Effector memory CD8-positive, alpha-beta T cell (primary cell): ENCODE data around the gene STAC2.

ENCODE experiments used
- ATAC-seq: fragments of 150-1000 bp; cut with Tn5 transposase; replicated peaks from 2 replicates; pipeline ENCODE4 v1.10.0; 2021; ENCODE audit warnings: mild to moderate bottlenecking, moderate library complexity
- DNase-seq, 3 experiments: peaks; one replicate each; pipeline ENCODE4 v3.0.0; 2021
- H3K27ac Mint-ChIP-seq, 2 donors: one replicate each; pipeline ENCODE4 v1.8.0; 2022; ENCODE audit warnings: mild to moderate bottlenecking in 2 of 2, mixed read lengths in 2 of 2, moderate library complexity in 2 of 2
- H3K27me3 Mint-ChIP-seq, 2 donors: one replicate each; pipeline ENCODE4 v1.8.0; 2022; ENCODE audit warnings: mixed read lengths in 2 of 2
- H3K36me3 Mint-ChIP-seq: one replicate; pipeline ENCODE4 v1.8.0; 2022; ENCODE audit warnings: mild to moderate bottlenecking, moderate library complexity, mixed read lengths; ENCODE audit not compliant: insufficient read depth
- H3K4me1 Mint-ChIP-seq, 2 donors: one replicate each; pipeline ENCODE4 v1.8.0; 2022; ENCODE audit warnings: low read depth in 2 of 2, mixed read lengths in 2 of 2
- H3K4me3 Mint-ChIP-seq, 2 donors: one replicate each; pipeline ENCODE4 v1.8.0; 2022; ENCODE audit warnings: mild to moderate bottlenecking in 2 of 2, mixed read lengths in 2 of 2, moderate library complexity in 2 of 2
- H3K9me3 Mint-ChIP-seq, 2 donors: one replicate each; pipeline ENCODE4 v1.8.0; 2022; ENCODE audit warnings: mixed read lengths in 2 of 2

The STAC2 gene

DNA sequence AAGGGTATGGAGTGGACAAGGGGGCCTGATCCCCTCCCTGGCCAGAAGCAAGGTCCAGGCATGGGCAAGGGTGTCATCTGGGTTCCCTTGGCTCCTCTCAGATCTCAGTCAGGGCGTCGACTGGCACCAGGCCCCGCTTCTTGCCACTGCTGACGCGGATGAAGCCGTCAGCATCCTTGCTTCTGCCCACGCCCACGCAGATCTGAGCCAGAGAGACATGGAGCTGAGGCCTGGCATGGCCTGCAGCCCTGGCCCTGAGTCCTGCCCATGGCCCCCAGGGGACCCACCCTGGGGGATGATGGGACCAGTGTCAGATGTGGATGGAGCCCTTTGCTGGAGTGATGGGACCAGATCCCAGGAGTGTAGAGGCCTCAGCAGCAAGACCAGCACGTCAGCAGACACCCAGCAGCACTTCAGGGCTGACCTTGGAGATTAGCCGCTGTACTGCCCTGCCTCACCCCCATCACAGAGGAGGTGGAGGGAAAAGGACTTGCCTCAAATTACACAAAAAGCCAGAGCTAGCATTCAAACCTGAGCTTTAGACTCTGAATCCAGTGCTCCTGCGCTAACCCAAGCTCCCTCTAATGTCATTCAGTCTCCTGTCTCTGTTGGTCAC lies 13.4 kb downstream of the STAC2 start:
- no peak for ATAC-seq
- H3K27me3 Mint-ChIP-seq = peaks cover 13 to 53% of the 10 kb centered on the region in 2 donors

DNA sequence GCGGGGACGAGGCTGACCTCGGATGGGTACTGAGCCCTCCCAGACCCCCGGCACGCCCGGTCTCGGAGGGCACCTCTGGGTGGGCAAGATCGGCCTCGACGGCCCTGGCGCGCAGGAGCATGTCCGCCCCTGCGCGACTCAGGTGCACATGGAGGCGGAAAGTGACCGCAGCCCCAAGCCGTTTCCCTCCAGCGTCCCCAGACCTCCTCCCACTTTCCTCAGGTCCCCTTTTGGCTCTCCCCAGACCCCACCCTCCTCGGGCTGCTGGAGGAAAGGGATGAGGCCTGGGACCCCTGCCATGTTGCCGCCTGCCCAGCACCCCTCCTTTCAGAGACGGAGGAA lies 15.7 kb downstream of the STAC2 start:
- peak overlapping the region; percentile 66 to 68 for H3K4me3 Mint-ChIP-seq
- H3K27ac Mint-ChIP-seq = peak overlapping the region; percentile 69 to 77
- DNase-seq (no peak), ATAC-seq (no peak)
- peaks cover 12% of the 10 kb centered on the region for H3K36me3 Mint-ChIP-seq
- no peaks in the 10 kb centered on the region for H3K9me3 Mint-ChIP-seq
- peaks cover under 1 to 31% of the 10 kb centered on the region in 2 donors for H3K27me3 Mint-ChIP-seq
- peaks cover 15 to 23% of the 10 kb centered on the region in 2 donors for H3K4me1 Mint-ChIP-seq

More for the DNA sequence above, 13.4 kb downstream of the STAC2 start:
- DNase-seq = no peak
- Mint-ChIP-seq H3K27ac (no peak overlapping the region), H3K4me1 (peaks cover 13 to 20% of the 10 kb centered on the region in 2 donors), H3K9me3 (no peaks in the 10 kb centered on the region), H3K4me3 (no peak overlapping the region), H3K36me3 (peaks cover 2% of the 10 kb centered on the region)

DNA sequence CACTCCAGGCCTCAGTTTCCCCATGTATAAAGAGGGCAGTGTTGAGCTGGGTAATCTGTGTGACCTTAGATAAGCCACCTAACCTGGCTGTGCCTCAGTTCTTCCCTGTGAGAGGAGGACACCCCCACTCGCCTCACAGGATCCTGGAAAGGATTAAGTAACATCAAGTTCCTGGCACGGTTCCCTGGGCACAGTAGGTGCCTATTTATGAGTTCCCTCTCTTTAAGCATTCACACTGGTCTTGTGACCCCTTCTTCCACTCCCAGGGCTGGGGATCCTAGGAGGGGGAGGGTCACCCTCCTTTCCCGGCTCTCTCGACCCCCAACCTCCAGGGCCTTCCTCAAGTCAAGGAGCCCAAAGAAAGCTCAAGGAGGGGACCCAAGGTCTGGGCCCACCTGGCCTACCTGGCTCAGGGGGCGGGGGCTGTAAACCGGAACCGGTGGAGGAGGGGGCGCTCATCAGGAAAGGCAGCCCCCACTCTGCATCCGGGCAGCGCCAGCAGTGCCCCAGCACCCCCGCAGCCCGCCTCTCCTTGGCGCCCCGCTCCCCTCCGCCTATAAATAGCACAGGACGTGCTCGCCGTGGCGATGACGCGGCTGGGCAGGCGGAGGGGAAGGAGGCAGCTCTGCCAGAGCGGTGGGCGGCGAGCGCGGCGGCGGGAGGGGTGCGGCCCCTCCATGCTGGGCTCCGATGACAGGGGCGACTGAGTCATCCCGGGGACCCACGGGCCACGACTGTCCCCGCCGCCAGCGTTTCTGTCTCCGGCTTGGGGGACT lies 16.2 kb downstream of the STAC2 start:
- peak; percentile 59 to 63 (median 61) for DNase-seq
- peak overlapping the region; percentile 66 to 68 for H3K4me3 Mint-ChIP-seq
- no peaks in the 10 kb centered on the region for H3K9me3 Mint-ChIP-seq
- H3K27ac Mint-ChIP-seq = peak overlapping the region; percentile 69 to 77
- H3K36me3 Mint-ChIP-seq = peaks cover 17% of the 10 kb centered on the region
- H3K27me3 Mint-ChIP-seq = peaks cover 0 to 25% of the 10 kb centered on the region in 2 donors
- peak; percentile 84 for ATAC-seq
- H3K4me1 Mint-ChIP-seq = peaks cover 15 to 23% of the 10 kb centered on the region in 2 donors

DNA sequence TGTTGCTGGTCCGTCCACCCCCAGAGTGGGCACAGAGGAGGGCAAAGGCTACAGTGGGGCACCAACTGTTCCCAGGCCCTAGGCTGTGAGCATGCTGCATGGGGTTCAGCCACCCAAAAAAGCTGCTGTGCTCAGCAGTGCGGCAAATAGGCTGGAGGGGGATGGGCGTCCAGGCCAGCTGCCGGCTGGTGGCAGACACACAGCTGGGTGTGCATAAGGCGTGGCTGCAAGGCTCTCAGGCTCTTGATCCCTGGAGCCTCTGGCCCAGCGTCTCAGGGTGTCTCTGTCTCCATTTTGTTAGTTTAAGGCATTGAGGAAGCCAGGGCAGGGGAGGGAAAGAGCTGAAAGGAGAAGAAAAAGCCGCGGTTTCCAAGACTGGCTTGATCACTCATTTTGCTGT lies 16.9 kb downstream of the STAC2 start:
- Mint-ChIP-seq H3K36me3 (peaks cover 23% of the 10 kb centered on the region), H3K27ac (peak overlapping the region in 1 of 2 donors; percentile 77), H3K9me3 (no peaks in the 10 kb centered on the region), H3K27me3 (peaks cover 0 to 19% of the 10 kb centered on the region in 2 donors), H3K4me1 (peaks cover 15 to 23% of the 10 kb centered on the region in 2 donors), H3K4me3 (peak overlapping the region; percentile 44 to 68)
- peak; percentile 12 for ATAC-seq
- no peak for DNase-seq

DNA sequence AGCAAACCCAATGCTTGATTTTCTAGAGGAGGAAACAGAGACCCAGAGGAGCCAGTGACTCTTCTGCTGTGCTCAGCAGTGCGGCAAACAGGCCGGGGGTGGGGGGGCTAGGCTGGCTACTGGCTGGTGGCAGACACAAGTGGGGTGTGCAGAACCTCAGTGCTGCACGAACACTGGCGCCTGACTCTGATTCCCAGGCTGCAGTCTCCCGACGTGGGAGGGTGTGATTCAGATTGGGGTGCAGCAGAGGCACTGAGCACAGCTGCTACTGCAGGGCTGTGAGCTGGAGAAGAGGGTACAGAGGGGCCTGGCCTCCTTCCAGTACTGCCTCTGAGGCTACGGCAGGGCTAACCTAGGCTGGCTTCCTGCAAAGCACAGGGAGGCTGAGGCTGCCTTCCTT lies 17.6 kb downstream of the STAC2 start:
- no peak for DNase-seq
- no peak overlapping the region for H3K27ac Mint-ChIP-seq

DNA sequence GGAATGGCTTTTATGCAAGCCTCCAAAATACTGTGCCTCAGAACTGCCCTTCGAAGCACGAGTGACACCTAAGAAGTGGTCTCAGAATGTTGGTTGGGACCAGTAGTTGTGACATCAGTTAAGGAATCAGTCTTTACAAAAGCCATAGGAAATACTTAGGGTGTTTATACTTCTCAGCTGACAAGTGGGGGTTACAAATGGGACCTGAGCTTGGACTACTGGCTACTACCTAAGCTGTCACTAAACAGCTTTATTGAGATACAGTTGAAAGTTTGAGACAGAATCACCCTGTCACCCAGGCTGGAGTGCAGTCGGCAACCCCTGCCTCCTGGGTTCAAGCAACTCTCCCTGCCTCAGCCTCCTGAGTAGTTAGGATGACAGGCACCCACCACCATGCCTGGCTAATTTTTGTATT lies 20.6 kb downstream of the STAC2 start:
- no peak overlapping the region for H3K4me3 Mint-ChIP-seq
- H3K27me3 Mint-ChIP-seq = peaks cover 0 to 2% of the 10 kb centered on the region in 2 donors
- no peak overlapping the region for H3K27ac Mint-ChIP-seq
- ATAC-seq = no peak
- peaks cover 32 to 36% of the 10 kb centered on the region in 2 donors for H3K4me1 Mint-ChIP-seq
- H3K36me3 Mint-ChIP-seq = peaks cover 59% of the 10 kb centered on the region
- H3K9me3 Mint-ChIP-seq = no peaks in the 10 kb centered on the region
- no peak for DNase-seq

More for the DNA sequence above, 17.6 kb downstream of the STAC2 start:
- Mint-ChIP-seq H3K36me3 (peaks cover 31% of the 10 kb centered on the region), H3K9me3 (no peaks in the 10 kb centered on the region), H3K4me3 (no peak overlapping the region), H3K4me1 (peaks cover 18 to 23% of the 10 kb centered on the region in 2 donors), H3K27me3 (peaks cover 0 to 12% of the 10 kb centered on the region in 2 donors)
- no peak for ATAC-seq

DNA sequence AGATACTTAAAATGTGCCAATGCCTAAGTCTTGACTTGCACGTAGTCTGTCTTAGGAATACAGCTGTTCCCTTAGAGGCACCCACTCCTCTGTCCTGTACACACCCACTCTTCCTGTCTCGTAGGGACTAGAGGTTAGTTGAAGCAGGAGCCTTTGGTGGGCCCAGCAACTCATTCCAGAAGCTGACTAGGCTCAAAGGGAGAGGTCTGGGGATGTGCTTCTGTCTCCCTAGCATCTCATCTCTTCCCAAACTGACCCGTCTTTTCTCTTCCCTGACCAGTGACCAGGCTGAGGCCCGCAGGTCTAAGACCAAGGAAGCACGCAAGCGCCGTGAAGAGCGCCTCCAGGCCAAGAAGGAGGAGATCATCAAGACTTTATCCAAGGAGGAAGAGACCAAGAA lies 21.5 kb downstream of the STAC2 start:
- no peaks in the 10 kb centered on the region for H3K27me3 Mint-ChIP-seq
- no peak overlapping the region for H3K4me3 Mint-ChIP-seq
- ATAC-seq (no peak), DNase-seq (no peak)
- peaks cover 67% of the 10 kb centered on the region for H3K36me3 Mint-ChIP-seq
- H3K27ac Mint-ChIP-seq = peak overlapping the region; percentile 51 to 60
- peaks cover 35 to 37% of the 10 kb centered on the region in 2 donors for H3K4me1 Mint-ChIP-seq
- no peaks in the 10 kb centered on the region for H3K9me3 Mint-ChIP-seq

DNA sequence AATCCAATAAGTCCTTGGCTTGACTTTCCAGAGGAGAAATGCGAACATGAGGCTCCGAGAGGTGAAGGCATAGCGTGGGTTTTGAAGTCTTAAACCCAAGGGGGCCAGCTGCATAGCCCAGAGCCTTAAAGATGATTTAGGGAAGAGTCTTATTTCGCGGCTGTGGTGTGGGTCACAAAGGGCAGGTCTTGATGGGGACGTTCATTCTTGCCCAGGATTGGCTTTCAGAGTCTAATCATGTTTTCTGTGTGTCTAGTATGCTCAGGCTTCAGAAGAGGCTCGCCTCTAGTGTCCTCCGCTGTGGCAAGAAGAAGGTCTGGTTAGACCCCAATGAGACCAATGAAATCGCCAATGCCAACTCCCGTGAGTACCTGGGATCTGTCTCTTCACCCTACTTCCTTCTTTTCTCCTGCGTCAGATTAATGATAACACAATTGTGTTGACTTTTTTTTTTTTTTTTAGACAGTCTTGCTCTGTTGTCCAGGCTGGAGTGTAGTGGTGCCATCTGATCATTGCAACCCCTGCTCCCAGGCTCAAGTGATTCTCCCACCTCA lies 24.7 kb downstream of the STAC2 start:
- ATAC-seq (no peak), DNase-seq (no peak)
- Mint-ChIP-seq H3K4me1 (peaks cover 36 to 38% of the 10 kb centered on the region in 2 donors), H3K9me3 (no peaks in the 10 kb centered on the region), H3K27ac (peak overlapping the region; percentile 99 to 100), H3K27me3 (no peaks in the 10 kb centered on the region), H3K36me3 (peaks cover 67% of the 10 kb centered on the region), H3K4me3 (peak overlapping the region; percentile 93 to 98)

DNA sequence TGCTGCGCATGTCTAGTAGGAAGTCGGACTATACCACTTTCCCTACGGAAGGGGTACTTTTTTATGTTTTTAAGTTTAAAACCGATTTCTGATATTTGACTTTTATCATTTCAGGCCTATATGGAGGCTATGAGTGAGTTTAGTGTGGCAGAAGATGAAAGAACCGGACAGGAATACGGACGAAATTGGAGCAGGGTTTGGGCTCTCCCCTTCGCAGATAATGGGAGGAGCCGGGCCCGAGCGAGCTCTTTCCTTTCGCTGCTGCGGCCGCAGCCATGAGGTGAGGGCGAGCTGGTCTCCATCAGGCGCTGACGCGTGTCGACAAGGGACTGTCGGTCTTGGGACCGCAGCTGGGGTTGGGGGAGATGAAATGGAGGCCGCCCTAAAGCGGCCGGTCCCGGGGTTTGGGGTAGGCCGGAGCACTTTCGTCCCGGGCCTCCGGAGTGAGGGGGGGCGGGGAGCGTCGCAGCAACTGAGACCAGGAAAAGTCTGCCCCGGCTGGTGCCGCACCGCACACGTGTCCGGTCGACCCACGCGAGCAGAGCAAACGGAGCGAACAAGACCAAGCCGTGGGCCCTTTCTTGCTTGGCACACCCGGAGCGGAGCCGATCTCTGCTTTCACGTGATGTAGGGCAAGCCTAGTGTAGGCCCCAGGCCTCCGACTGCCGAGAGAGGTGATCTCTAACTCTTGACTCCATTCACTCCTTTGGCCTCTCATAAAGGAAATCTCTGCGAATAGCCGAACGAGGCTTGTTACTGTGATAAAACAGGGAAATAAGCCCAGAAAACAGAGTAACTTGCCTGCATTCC lies 25.5 kb downstream of the STAC2 start, which contains the start of gene RPL19:
TSS of gene RPL19 (plus strand) at position 214 of the 810 bp plus-strand sequence. CDS start at position 276, 62 bp downstream.
- H3K4me1 Mint-ChIP-seq = peaks cover 43 to 45% of the 10 kb centered on the region in 2 donors
- H3K27ac Mint-ChIP-seq = peak within 1 kb of the TSS; percentile 99 to 100

DNA sequence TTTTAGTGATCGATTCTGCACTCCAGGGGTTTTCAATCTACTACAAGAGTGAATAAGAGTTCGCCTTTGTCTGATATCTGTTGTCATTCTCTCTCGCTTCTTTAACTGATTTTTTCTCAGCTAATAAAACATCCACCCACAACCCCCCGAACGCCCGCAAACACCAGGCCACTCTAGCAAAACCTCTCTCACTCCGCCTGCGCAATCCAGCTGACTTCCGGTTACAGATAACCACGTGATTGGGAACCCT lies 26.0 kb downstream of the STAC2 start:
- peak in 2 of 3 experiments; percentile 79 to 81 for DNase-seq
- peak; percentile 67 for ATAC-seq
- H3K9me3 Mint-ChIP-seq = no peaks in the 10 kb centered on the region
- H3K4me1 Mint-ChIP-seq = peaks cover 47 to 49% of the 10 kb centered on the region in 2 donors
- peak overlapping the region; percentile 99 to 100 for H3K27ac Mint-ChIP-seq
- peak overlapping the region; percentile 93 to 98 for H3K4me3 Mint-ChIP-seq
- no peaks in the 10 kb centered on the region for H3K27me3 Mint-ChIP-seq
- peaks cover 60% of the 10 kb centered on the region for H3K36me3 Mint-ChIP-seq

More for the DNA sequence above, 25.5 kb downstream of the STAC2 start, which contains the start of gene RPL19:
- Mint-ChIP-seq H3K36me3 (peaks cover 65% of the 10 kb centered on the region), H3K27me3 (no peaks in the 10 kb centered on the region), H3K4me3 (peak within 1 kb of the TSS; percentile 93 to 98), H3K9me3 (no peaks in the 10 kb centered on the region)
- DNase-seq (peak; percentile 81 to 82 (median 82)), ATAC-seq (peak; percentile 77)

DNA sequence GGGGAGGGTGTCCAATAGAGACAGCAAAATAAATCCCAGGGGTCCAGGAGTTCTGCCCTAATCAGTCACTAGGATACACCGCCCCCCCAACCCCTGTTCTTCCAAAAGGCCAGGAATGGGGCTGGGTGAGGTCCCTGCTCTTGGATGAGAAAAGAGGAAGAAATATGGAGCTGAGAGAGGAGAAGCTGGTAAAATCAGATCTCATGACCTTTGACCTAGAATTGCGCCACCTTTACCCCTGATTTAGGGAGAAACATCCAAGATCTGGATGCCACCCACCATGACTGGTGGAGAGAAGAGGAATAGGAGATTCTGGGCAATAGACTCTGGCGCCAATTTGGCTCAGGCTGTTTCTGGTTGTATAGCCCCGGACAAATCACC lies 27.6 kb downstream of the STAC2 start:
- ATAC-seq (no peak), DNase-seq (no peak)
- peak overlapping the region; percentile 52 to 71 for H3K27ac Mint-ChIP-seq
- no peaks in the 10 kb centered on the region for H3K27me3 Mint-ChIP-seq
- H3K4me3 Mint-ChIP-seq = peak overlapping the region; percentile 83 to 93
- H3K4me1 Mint-ChIP-seq = peaks cover 52 to 56% of the 10 kb centered on the region in 2 donors
- peaks cover 49% of the 10 kb centered on the region for H3K36me3 Mint-ChIP-seq
- no peaks in the 10 kb centered on the region for H3K9me3 Mint-ChIP-seq

DNA sequence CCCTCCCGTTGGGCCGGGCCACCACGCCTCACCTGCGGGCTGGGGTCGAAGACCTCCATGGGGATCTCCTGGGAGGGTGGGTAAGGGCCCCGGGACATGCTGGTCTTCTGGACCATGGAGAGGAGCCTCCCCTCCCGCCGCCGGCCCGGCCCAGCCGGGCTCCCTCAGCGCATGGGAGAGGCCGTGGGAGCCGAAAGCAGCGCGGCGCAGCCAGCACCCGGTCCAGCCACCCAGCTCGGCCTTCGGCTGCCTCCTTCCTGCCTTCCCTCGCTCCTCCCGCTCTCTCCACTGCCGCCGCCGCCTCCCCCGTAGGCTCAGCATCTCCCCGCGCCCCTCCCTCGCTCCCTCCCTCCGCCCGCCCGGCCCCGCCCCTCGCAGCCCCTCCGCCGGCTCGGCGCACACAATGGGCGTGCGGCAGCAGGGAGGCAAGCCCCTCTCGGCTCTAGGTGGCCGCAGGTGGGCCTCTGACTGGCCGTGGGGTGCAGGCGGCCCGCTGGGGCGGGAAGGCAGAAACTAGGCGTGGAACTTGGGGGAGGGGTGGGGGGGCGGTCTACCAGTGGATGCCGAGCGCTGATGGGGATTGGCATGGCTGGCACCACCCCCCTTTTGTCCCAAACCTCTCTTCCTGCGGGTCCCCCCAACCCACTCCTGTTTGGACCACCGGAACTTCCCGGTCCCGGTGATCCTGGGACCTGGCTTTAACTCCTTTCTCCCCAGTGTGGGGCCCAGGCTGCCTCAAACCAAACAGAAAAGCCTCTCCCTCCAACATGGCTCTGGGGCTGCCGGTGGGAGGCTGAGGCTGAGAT lies 28.2 kb downstream of the STAC2 start, which contains the start of gene CACNB1:
TSS of gene CACNB1 (minus strand) at position 290 of the 806 bp plus-strand sequence. CDS start at position 116, 174 bp downstream.
- Mint-ChIP-seq H3K9me3 (no peaks in the 10 kb centered on the region), H3K36me3 (peaks cover 47% of the 10 kb centered on the region), H3K4me1 (peaks cover 51 to 58% of the 10 kb centered on the region in 2 donors), H3K4me3 (peak within 1 kb of the TSS; percentile 83 to 93), H3K27ac (peak within 1 kb of the TSS; percentile 82 to 85), H3K27me3 (no peaks in the 10 kb centered on the region)
- DNase-seq (peak; percentile 34 to 37 (median 35)), ATAC-seq (peak; percentile 23)
